Endodermal cell (in vitro differentiated cells): ENCODE results near the gene PODN. TPM values are rescaled to one million over a fixed set of nuclear protein-coding genes. Genes with fewer than 3 reads are reported as not detected.

Experiments used
- DNase-seq: peaks from one replicate; pipeline ENCODE4 v3.0.0-alpha.2; 2017
- H3K27ac ChIP-seq: 2 replicates; pipeline ENCODE4 v1.5.1; 2013; ENCODE audit warnings: mild to moderate bottlenecking, low read depth, low read length, moderate library complexity
- H3K27me3 ChIP-seq: 2 replicates; pipeline ENCODE4 v1.6.1; 2013; ENCODE audit warnings: mild to moderate bottlenecking, low read length, moderate library complexity; ENCODE audit not compliant: insufficient read depth, control insufficient read depth, poor library complexity, severe bottlenecking
- H3K36me3 ChIP-seq: 2 replicates; pipeline ENCODE4 v1.7.0; 2013; ENCODE audit warnings: mild to moderate bottlenecking, low read length, moderate library complexity; ENCODE audit not compliant: control insufficient read depth, insufficient read depth
- H3K4me1 ChIP-seq: one replicate; pipeline ENCODE4 v1.7.0; 2013; ENCODE audit warnings: low read length; ENCODE audit not compliant: control insufficient read depth, insufficient read depth
- H3K4me3 ChIP-seq: 2 replicates; pipeline ENCODE4 v1.5.1; 2013; ENCODE audit warnings: mild to moderate bottlenecking, low read length, moderate library complexity
- H3K9ac ChIP-seq: 2 replicates; pipeline ENCODE4 v1.6.1; 2013; ENCODE audit warnings: mild to moderate bottlenecking, low read length, moderate library complexity; ENCODE audit not compliant: poor library complexity, severe bottlenecking; ENCODE audit errors: extremely low read depth
- H3K9me3 ChIP-seq: 2 replicates; pipeline ENCODE4 v1.6.1; 2013; ENCODE audit warnings: mild to moderate bottlenecking, low read length, moderate library complexity; ENCODE audit not compliant: control insufficient read depth
- H3K27ac Mint-ChIP-seq: 2 replicates; pipeline ENCODE4 v1.8.0; 2020; ENCODE audit warnings: mixed read lengths
- H3K27me3 Mint-ChIP-seq: 2 replicates; pipeline ENCODE4 v1.8.0; 2021; ENCODE audit warnings: mild to moderate bottlenecking, mixed read lengths; ENCODE audit not compliant: insufficient read depth
- H3K36me3 Mint-ChIP-seq: 2 replicates; pipeline ENCODE4 v1.8.0; 2020; ENCODE audit warnings: low read depth, mixed read lengths
- H3K4me1 Mint-ChIP-seq: 2 replicates; pipeline ENCODE4 v1.8.0; 2020; ENCODE audit warnings: mixed read lengths
- H3K4me3 Mint-ChIP-seq: 2 replicates; pipeline ENCODE4 v1.8.0; 2020; ENCODE audit warnings: mild to moderate bottlenecking, moderate library complexity, mixed read lengths
- H3K9me3 Mint-ChIP-seq: 2 replicates; pipeline ENCODE4 v1.8.0; 2020; ENCODE audit warnings: mild to moderate bottlenecking, mixed read lengths
- CTCF ChIP-seq: fragments of 200-600 bp; sonication (generic); conservative IDR thresholded peaks from 2 replicates; pipeline ENCODE4 v1.5.0; 2021; ENCODE audit warnings: antibody characterized with exemption, mild to moderate bottlenecking
- WGBS, 2 experiments: methylation state at CpG; one replicate each; pipeline versions ENCODE4 v1.1.5 to v1.1.7; 2013; ENCODE audit warnings: missing lambda C conversion rate in 2 of 2, mixed read lengths in 1 of 2; ENCODE audit not compliant: insufficient coverage in 1 of 2, insufficient read length in 1 of 2; 5-methylcytosine and 5-hydroxymethylcytosine counted together
- total RNA-seq, 2 donors: library from RNA; stranded (reverse); fragmentation: NEBNext Ultra II Directional in 1 of 2; extraction: Animal tissue kit (Norgen Biotek cat#: 25700) in 1 of 2; gene quantifications; 2 replicates in 1 of 2; 3 replicates in 1 of 2; pipeline ENCODE4 v1.2.1, GENCODE V29; 2021

The PODN gene
- total RNA-seq, 2 donors from 2014 or later = 3.0 to 3.6 TPM

- Mint-ChIP-seq H3K9me3 (peaks cover 3% of the 10 kb centered on the region), H3K4me1 (peaks cover 63% of the 10 kb centered on the region), H3K27me3 (peaks cover 89% of the 10 kb centered on the region), H3K4me3 (no peak overlapping the region), H3K36me3 (no peaks in the 10 kb centered on the region), H3K27ac (no peak overlapping the region)
- TF ChIP-seq CTCF = no peak
- DNase-seq = no peak
- Histone ChIP-seq H3K36me3 (no peaks in the 10 kb centered on the region), H3K4me3 (no peak overlapping the region), H3K27me3 (peaks cover 86% of the 10 kb centered on the region), H3K9ac (no peak overlapping the region), H3K27ac (no peak overlapping the region), H3K9me3 (peaks cover 11% of the 10 kb centered on the region), H3K4me1 (peaks cover 34% of the 10 kb centered on the region)
- 79 to 100% methylated on average over 1 to 2 of the region's 2 CpGs for WGBS, 2 experiments
Measured at GRCh38 chr1:53112271-53112774, 50.3 kb downstream of the PODN start.

- WGBS, 2 experiments = 95 to 100% methylated on average over 1 to 4 of the region's 4 CpGs
- Mint-ChIP-seq H3K4me3 (no peak overlapping the region), H3K27me3 (peaks cover 94% of the 10 kb centered on the region), H3K9me3 (peaks cover 3% of the 10 kb centered on the region), H3K4me1 (peaks cover 61% of the 10 kb centered on the region), H3K36me3 (no peaks in the 10 kb centered on the region), H3K27ac (no peak overlapping the region)
- H3K9me3 ChIP-seq = peaks cover 11% of the 10 kb centered on the region
- TF ChIP-seq CTCF = no peak
- H3K36me3 ChIP-seq = no peaks in the 10 kb centered on the region
- H3K4me1 ChIP-seq = peaks cover 33% of the 10 kb centered on the region
- no peak overlapping the region for H3K4me3 ChIP-seq
- no peak overlapping the region for H3K9ac ChIP-seq
- DNase-seq = no peak
- H3K27ac ChIP-seq = no peak overlapping the region
- peaks cover 91% of the 10 kb centered on the region for H3K27me3 ChIP-seq
Measured at GRCh38 chr1:53112861-53113260, 50.8 kb downstream of the PODN start.

- Mint-ChIP-seq H3K4me1 (peaks cover 53% of the 10 kb centered on the region), H3K27ac (no peak overlapping the region), H3K36me3 (no peaks in the 10 kb centered on the region), H3K4me3 (no peak overlapping the region), H3K27me3 (peaks cover 93% of the 10 kb centered on the region), H3K9me3 (peaks cover 3% of the 10 kb centered on the region)
- Histone ChIP-seq H3K4me1 (peaks cover 22% of the 10 kb centered on the region), H3K9ac (no peak overlapping the region), H3K27ac (no peak overlapping the region), H3K36me3 (no peaks in the 10 kb centered on the region), H3K27me3 (peaks cover 92% of the 10 kb centered on the region), H3K4me3 (no peak overlapping the region), H3K9me3 (peaks cover 11% of the 10 kb centered on the region)
- WGBS, 2 experiments = 94 to 100% methylated on average over 1 to 6 of the region's 6 CpGs
- TF ChIP-seq CTCF = no peak
- DNase-seq = no peak
Measured at GRCh38 chr1:53114090-53114489, 52.1 kb downstream of the PODN start.
